ENCODE measurements around the gene CREB3L2. TPM values are rescaled to one million over a fixed set of nuclear protein-coding genes. Genes with fewer than 3 reads are reported as not detected.

Gene CREB3L2
- total RNA-seq, 4 donors from 2014 or later: 16.4 to 37.0 (median 19.9) TPM

- Histone ChIP-seq H3K9me3 (no peaks in the 10 kb centered on the region), H3K27me3 (no peaks in the 10 kb centered on the region), H3K36me3 (no peaks in the 10 kb centered on the region), H3K4me3 (no peak overlapping the region), H3K4me1 (peaks cover 0 to 4% (median 0%) of the 10 kb centered on the region in 4 donors), H3K27ac (no peak overlapping the region)
- in situ Hi-C loops (cut with MboI; ENCODE audit: low pct_ligation_motif_present in 1 of 4, low pct_unique_long_range_greater_than_20kb in 1 of 4, low sequenced_read_pairs in 3 of 4) (loop anchor here in 1 of 4 donors (25.0 kb wide), 1 partner anchor 88 kb away; no protein-coding TSS in a partner anchor), intact Hi-C loops (cut with DNase I; ENCODE audit: low total_unique reads) (no loop called here)
- no peak for DNase-seq
- TF ChIP-seq POLR2AphosphoS5 (IDR thresholded peaks at IDR 0.05) (no peak), POLR2A (IDR thresholded peaks at IDR 0.05) (no peak), EP300 (IDR thresholded peaks at IDR 0.05; ENCODE audit: low read depth) (no peak), CTCF (IDR thresholded peaks at IDR 0.05) (no peak)
- 67 to 85% methylated on average over 1 to 3 of the region's 3 CpGs for WGBS, 2 donors (ENCODE audit: low coverage in 1 of 2)
Measured at GRCh38 chr7:137825489-137825888, 176.4 kb downstream of the CREB3L2 start.

Other genes starting within 250 kb of the CREB3L2 start
- gene DGKI, start 155.1 kb downstream of the CREB3L2 start, total RNA-seq: 1 to 10 TPM in 1 of 4 donors, under 1 TPM in 2, not detected in 1; 0.64 to 1.2 (median 1.00) TPM
- gene AKR1D1, start 74.4 kb upstream of the CREB3L2 start, total RNA-seq: not detected